GM21367 (cell line): ENCODE measurements around the gene CALCOCO2.
A peak's percentile ranks its signal among the peaks of the same experiment; 100 is the strongest.
"Not testable (repeated sequence)": the region's sequence is repeated elsewhere in the genome, so short reads cannot be mapped to it uniquely, and the experiment has no call there.

ENCODE experiments used
- ATAC-seq: cut with Tn5 transposase; IDR thresholded peaks from one replicate; pipeline ENCODE4 v1.9.1; 2021; ENCODE audit not compliant: unreplicated experiment

CALCOCO2 gene, protein sequence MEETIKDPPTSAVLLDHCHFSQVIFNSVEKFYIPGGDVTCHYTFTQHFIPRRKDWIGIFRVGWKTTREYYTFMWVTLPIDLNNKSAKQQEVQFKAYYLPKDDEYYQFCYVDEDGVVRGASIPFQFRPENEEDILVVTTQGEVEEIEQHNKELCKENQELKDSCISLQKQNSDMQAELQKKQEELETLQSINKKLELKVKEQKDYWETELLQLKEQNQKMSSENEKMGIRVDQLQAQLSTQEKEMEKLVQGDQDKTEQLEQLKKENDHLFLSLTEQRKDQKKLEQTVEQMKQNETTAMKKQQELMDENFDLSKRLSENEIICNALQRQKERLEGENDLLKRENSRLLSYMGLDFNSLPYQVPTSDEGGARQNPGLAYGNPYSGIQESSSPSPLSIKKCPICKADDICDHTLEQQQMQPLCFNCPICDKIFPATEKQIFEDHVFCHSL

GRCh38 chr17:48830840-48831548 is at the start of gene CALCOCO2:
TSS of gene CALCOCO2 (plus strand) at chr17:48831035. CDS start at chr17:48841708, 10,673 bp downstream.
- ATAC-seq, result peak; percentile 67

GRCh38 chr17:48787828-48788227 is 43.0 kb upstream of the CALCOCO2 start:
- ATAC-seq, result no peak

- ATAC-seq, result no peak
Measured at GRCh38 chr17:48790607-48791127, 40.2 kb upstream of the CALCOCO2 start.

DNA sequence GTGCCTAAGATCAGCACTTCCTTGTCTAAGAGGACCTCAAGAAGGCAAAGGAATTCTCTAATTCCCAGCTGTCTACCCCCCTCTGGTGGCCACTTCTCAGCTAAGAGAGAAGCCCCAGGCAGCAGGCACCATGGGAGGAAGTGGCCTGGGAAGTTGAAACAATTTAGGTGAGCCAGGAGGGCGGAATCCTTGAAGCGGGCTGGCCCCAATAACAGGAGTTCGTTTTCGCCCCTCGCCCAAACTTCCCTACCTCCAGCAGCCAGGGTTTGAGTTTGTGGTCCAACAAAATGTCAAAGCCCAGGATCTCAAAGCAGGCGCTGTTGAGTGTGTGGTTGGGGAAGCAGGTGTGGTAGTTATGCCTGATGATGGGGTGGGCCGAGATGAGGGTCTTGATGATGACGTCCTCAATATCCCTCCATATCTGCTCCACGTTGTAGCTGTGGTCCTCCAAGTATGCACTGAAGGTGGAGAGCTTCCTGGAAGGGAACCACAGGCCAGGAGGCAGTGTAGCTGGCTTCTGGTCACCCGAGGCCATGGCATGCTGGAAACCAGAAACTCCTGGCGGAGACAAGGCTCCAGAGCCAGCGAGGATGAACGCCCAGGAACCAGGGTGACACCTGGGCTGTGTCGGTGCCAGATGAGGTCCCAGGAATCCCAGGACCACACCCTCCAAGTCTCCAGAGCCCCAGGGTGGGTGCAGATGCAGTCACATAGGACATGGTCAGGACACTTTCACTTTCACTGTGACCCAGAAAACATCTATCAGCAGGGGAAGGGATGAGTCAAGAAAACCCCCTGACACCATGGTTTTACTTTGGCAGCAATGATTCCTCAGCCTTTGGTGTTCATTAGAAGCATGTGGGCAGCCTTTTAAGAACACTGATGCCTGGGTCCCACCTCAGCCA is 39.5 kb upstream of the CALCOCO2 start:
- ATAC-seq, result no peak

- no peak for ATAC-seq
Measured at GRCh38 chr17:48792033-48792798, 38.6 kb upstream of the CALCOCO2 start.

- ATAC-seq, result no peak
Measured at GRCh38 chr17:48795444-48796162, 35.2 kb upstream of the CALCOCO2 start.

DNA sequence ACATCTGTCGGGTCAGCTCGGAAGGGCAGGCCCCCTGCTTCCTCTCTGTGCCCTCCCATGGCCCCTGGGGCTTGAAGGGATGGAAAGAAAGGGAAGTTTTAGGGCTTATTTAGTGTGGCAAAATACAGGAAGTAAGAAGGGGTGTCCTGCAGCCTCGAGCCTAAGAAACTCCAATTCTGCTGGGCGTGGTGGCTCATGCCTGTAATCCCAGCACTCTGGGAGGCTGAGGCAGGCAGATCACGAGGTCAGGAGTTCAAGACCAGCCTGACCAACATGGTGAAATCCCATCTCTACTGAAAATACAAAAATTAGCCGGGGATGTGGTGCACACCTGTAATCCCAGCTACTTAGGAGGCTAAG is 34.7 kb upstream of the CALCOCO2 start:
- ATAC-seq, result not testable (repeated sequence)

DNA sequence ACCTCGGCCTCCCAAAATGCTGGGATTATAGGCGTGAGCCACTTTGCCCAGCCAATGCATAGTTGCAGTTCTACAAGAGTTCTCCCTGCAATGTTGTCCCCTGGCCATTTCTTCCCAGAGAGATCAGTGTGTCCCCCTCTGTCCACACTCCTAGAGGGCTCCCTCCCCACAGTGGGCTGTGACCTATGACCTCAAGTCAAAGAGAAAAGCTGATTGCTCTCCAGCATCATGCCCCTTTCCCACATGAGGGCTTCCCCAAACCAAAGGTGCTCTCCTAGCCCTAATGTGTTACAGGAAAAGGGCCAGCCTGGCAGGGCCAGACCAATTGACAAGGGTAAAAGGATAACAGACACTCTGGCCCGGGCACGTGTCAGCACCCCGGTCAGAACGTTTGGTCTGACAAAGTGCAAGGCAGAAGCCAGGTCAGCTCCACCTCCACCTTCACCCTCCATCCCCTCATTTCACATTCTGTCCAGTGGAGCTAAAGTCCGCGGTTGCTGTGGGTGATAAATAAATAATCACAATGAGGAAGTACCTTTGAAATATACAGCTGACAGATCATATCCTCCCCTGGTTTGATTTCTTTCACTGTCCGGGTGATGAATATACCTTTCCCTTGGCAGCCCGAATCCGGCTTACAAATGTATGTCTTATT is 31.6 kb upstream of the CALCOCO2 start:
- ATAC-seq, result no peak

- ATAC-seq, result no peak
Measured at GRCh38 chr17:48800626-48801217, 30.1 kb upstream of the CALCOCO2 start.

DNA sequence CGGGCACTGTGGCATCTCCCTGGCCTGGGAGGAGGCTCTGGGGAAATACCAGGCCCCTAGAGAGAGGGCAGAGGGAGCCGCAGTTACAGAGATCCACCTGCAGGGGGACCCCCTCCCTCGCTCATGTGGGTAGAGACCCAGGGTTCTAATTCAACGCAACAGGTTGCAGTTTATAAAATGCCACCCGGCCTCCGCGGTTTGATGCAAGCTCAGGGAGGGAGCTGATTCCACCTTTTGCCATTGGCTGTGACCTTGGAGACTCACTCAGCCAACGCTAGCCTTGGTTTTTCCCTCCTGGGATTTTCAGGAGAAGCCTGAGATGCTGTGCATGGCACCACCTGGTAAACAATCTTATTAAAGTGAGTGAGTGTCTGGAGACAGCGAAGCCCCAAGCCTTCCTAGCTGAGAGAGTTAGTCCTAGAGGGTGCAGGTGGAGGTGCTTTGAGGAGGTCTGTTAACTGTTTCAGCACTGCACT is 25.9 kb upstream of the CALCOCO2 start:
- ATAC-seq, result no peak

DNA sequence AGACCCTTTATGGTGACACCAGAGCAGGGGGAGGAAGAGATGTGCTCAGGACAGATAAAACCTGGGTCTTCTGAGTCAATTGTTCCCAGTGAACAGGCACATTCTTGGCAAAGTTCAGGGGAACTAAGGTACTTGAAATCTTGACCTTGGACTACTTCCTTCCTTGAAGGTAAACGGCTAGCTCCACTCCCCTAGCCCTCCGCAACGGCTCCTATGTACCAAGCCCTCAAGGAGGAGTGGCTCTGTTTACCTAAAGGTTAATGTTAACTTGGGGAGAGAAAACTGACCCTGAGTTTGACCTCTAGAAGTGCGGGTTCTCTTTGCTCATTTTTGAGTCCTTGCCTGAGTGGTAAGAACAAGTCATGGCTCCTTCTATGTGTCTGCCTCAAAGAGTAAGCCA is 21.7 kb upstream of the CALCOCO2 start:
- no peak for ATAC-seq

DNA sequence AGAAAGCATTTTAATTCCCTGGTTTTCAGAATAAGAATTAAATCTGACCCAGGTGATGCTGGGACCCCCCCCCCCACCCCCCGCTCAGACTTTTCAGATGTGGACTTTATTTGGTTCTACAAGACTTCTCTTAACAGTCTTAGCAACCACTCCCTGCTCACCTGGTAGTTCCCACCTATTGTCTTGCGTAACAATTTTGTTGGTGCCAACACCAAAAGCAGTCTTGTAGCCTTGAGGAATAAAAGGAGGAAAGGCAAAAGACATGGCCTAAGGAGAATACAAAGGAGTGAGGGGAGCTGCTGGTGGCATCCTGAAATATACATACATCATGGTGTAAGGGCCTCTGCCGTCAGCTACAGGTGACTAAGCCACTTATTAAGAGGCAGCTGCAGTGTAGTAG is 18.8 kb upstream of the CALCOCO2 start:
- no peak for ATAC-seq

DNA sequence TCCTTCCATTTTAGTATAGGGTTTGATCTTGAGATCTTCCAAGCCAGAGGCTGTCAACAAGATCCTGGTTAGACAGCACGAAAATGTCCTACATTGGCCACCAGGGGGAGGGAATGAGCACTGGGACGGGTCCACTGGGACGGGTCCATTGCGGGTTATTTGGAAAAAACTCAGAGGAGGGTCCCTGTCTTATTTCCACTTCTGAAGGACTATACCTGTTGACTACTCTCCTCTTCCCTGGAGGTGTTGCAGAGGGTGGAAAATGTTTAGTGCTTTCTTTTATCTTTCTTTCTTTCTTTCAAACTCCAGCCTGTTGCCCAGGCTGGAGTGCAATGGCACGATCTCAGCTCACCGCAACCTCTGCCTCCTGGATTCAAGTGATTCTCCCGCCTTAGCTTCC is 16.3 kb upstream of the CALCOCO2 start:
- no peak for ATAC-seq

GRCh38 chr17:48815311-48815710 is 15.5 kb upstream of the CALCOCO2 start:
- no peak for ATAC-seq

DNA sequence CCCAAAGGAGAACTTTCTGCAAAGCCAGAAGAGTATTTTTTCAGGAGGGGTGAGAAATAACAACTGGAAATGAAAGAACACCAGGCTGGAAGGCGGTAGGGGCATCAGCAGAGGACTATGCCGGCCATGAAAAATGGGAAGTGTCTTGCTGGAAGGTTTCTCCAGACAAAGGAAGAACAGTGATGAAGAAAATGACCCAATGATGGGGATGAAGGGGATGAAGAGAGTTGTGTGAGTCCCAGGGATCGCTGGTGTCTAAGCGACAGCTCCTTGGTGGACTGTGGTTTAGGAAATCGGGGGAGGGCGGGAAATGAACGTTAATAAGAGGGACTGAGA is 14.4 kb upstream of the CALCOCO2 start:
- ATAC-seq, result no peak

DNA sequence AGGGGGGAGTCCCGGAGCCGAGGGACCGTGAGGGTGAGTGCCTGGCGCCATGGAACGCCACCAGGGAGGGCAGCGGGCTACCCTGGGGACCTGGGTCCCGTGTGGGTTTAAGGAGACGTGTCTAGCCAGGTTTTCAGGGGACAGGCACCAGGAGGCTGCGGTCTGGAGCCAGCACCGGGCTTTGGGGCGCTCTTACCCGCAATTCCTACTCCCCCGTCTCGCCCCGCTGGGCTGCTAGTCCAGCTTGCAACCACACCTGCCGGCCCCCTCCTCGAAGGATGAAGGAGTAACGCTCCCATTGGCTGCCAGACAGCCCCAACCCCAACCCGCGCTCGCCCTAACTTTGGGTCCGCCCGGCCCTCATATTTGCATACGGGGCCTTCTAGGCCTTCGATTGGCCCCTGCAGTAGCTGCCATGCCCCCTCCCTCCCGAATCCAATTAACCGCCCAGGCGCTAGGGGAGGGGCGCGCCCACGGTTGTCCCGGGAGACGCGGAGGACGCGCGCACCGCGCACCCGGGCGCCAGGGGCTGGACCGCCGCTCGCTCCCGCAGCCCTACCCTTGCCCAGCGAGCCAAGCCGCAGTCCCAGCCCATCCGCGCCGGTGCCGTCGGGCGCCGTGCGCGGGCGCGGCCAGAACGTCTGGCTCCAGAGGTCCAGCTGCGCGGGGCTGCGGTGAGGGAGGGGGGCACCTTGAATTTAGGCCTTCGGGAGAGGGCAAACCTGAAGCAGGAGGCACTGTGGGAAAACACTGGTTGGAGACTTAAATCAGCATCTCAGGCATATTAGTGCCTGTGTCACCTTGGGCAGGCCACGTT is 13.9 kb upstream of the CALCOCO2 start, which contains the start of gene TTLL6:
Gene TTLL6, minus strand, starts transcription at position 456 of the 817 bp plus-strand sequence. Its CDS starts 157 bp downstream, at position 299.
- ATAC-seq, result peak; percentile 61

DNA sequence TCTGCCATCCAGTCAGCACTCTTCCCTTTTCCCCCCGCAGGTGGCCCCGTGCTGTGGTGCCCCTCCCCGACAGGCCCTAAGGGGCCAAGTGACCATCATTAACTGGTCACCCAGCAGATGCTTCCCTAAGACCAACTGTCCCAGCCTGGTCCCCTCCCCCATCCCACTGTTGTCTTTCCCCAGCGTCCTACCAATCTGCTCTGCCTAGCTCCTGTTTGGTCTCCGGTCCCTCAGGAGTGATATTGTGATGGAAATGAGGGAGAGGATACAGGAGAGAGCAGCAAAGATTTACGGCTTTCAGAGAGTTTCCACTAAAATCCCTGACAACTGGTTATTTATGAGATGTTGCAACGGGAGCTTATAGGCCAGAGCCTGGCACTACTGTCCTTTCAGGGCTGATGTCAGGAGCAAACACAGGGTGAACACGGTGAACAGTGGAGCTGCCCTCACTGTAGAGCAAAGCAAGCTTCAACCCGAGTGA is 12.4 kb upstream of the CALCOCO2 start:
- ATAC-seq, result no peak

DNA sequence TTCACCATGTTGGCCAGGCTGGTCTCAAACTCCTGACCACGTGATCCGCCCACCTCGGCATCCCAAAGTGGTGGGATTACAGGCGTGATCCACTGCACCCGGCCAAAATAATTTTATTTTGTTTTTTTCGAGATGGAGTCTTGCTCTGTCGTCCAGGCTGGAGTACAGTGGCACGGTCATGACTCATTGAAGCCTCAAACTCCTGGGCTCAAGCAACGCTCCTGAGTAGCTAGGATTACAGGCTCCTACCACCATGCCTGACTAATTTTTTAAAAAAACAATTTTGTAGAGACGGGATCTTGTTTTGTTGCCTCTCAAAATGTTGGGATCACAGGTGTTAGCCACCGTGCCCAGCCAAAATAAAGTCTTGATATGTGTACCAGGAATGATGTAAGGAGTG is 11.4 kb upstream of the CALCOCO2 start:
- ATAC-seq, result no peak
